GM12891 (cell line): ENCODE results near the gene TMEM143.

Experiments used
- POLR2A ChIP-seq: IDR thresholded peaks from 2 replicates; pipeline ENCODE4 v1.6.1; 2011; ENCODE audit warnings: low read depth, low read length, control low read depth
- POLR2AphosphoS5 ChIP-seq: IDR thresholded peaks from 2 replicates; pipeline ENCODE4 v1.6.1; 2011; ENCODE audit warnings: low read depth, low read length, control low read depth
- SPI1 ChIP-seq: IDR thresholded peaks from 2 replicates; pipeline ENCODE4 v1.6.1; 2011; ENCODE audit warnings: low read depth, low read length, control low read depth
- TAF1 ChIP-seq: IDR thresholded peaks from 2 replicates; pipeline ENCODE4 v1.6.1; 2011; ENCODE audit warnings: low read depth, low read length, control low read depth

DNA sequence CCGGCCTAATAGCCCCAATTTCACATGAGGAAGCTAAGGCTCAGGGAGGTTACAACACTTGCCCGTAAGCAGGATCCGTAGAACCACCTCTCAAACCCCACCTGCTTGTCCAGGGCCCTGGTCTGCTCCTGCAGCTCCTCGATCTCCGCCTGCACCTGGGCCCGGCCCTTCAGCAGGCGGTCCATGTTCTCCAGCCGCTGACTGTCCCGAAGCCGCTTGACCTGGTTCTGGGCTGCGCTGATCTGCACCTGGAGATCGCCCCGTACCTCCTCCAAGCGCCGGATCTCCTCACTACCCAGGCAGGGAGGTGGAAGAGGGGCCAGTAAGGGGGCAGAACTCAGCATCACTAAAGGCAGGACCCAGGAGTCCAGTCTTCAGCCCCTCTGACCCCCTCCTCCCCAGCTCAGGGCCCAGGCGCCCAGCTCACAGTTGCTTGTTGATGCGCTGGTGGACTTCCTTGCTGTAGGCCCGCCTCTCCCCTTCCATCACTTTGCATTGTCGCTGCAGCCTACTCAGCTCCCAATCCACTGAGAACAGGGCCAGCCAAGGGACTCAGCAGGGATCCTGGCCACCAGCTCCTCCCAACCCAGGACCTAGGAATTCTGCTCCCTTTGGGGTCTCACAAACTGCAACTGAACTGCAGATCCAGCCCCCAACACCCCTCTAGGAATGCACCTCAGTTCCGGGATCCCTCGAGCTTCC is 45.3 kb downstream of the TMEM143 start:
- TF ChIP-seq TAF1: no peak
- TF ChIP-seq POLR2A: no peak
- no peak for TF ChIP-seq POLR2AphosphoS5
- TF ChIP-seq SPI1: no peak
